ENCODE results near the gene MYL12B. TPM values are rescaled to one million over a fixed set of nuclear protein-coding genes. Genes with fewer than 3 reads are reported as not detected.
"Not testable (repeated sequence)": the region's sequence is repeated elsewhere in the genome, so short reads cannot be mapped to it uniquely, and the experiment has no call there.

The MYL12B gene
- total RNA-seq = 228 TPM
- long read RNA-seq, transcript MYL12B-201 (4 exons, 1,210 nt) = major isoform, 149 of 153 reads
- long read RNA-seq, partial matches to known transcripts = 2 of 153 reads
- long read RNA-seq, other reads (novel, unspliced or antisense) = 0 of 153 reads

- intact Hi-C loops (cut with DNase I) = loop anchor here (5.0 to 10.0 kb wide), 3 partner anchors 191 to 513 kb away; partner anchors contain the start of gene TGIF1
Measured at GRCh38 chr18:3261373-3262233, at the start of gene MYL12B. Gene MYL12B (plus strand): TSS chr18:3262133. CDS start chr18:3272899, 10,766 bp downstream.

GRCh38 chr18:3212657-3213056, 49.3 kb upstream of the MYL12B start:
- DNase-seq (ENCODE audit: low spot score) = no peak
- intact Hi-C loops (cut with DNase I) = no loop called here

More at GRCh38 chr18:3261373-3262233, at the start of gene MYL12B:
- peak; percentile 93 for DNase-seq (ENCODE audit: low spot score)

GRCh38 chr18:3213300-3214059, 48.5 kb upstream of the MYL12B start:
- DNase-seq (ENCODE audit: low spot score) = no peak

GRCh38 chr18:3214855-3215637, 46.9 kb upstream of the MYL12B start:
- intact Hi-C loops (cut with DNase I) = no loop called here
- DNase-seq (ENCODE audit: low spot score) = no peak

More at GRCh38 chr18:3213300-3214059, 48.5 kb upstream of the MYL12B start:
- intact Hi-C loops (cut with DNase I) = no loop called here

- DNase-seq (ENCODE audit: low spot score) = no peak
- intact Hi-C loops (cut with DNase I) = no loop called here
Measured at GRCh38 chr18:3216987-3217386, 44.9 kb upstream of the MYL12B start.

GRCh38 chr18:3217948-3218647, 43.8 kb upstream of the MYL12B start:
- intact Hi-C loops (cut with DNase I) = loop anchor here (1.0 kb wide), 1 partner anchor 29 kb away; the partner anchor contains the start of gene MYL12A

GRCh38 chr18:3218819-3219218, 43.1 kb upstream of the MYL12B start:
- intact Hi-C loops (cut with DNase I) = loop anchor here (1.0 kb wide), 1 partner anchor 28 kb away; the partner anchor contains the start of gene MYL12A
- DNase-seq (ENCODE audit: low spot score) = no peak

More at GRCh38 chr18:3217948-3218647, 43.8 kb upstream of the MYL12B start:
- DNase-seq (ENCODE audit: low spot score) = no peak

- intact Hi-C loops (cut with DNase I) = no loop called here
- DNase-seq (ENCODE audit: low spot score) = no peak
Measured at GRCh38 chr18:3219241-3219630, 42.7 kb upstream of the MYL12B start.

GRCh38 chr18:3219631-3220335, 42.1 kb upstream of the MYL12B start, which contains the start of gene MYOM1:
Gene MYOM1 (minus strand): TSS chr18:3219968. CDS start chr18:3215223, 4,745 bp downstream.
- intact Hi-C loops (cut with DNase I) = no loop called here
- no peak for DNase-seq (ENCODE audit: low spot score)

GRCh38 chr18:3220868-3221267, 41.1 kb upstream of the MYL12B start:
- intact Hi-C loops (cut with DNase I); DNase-seq (ENCODE audit: low spot score): not testable (repeated sequence)

- DNase-seq (ENCODE audit: low spot score) = no peak
- intact Hi-C loops (cut with DNase I) = no loop called here
Measured at GRCh38 chr18:3221496-3221895, 40.4 kb upstream of the MYL12B start.

- intact Hi-C loops (cut with DNase I) = no loop called here
Measured at GRCh38 chr18:3223356-3223755, 38.6 kb upstream of the MYL12B start.

GRCh38 chr18:3224223-3224622, 37.7 kb upstream of the MYL12B start:
- intact Hi-C loops (cut with DNase I) = no loop called here
- DNase-seq (ENCODE audit: low spot score) = no peak

More at GRCh38 chr18:3223356-3223755, 38.6 kb upstream of the MYL12B start:
- no peak for DNase-seq (ENCODE audit: low spot score)

GRCh38 chr18:3225588-3225987, 36.3 kb upstream of the MYL12B start:
- no peak for DNase-seq (ENCODE audit: low spot score)

GRCh38 chr18:3226048-3226447, 35.9 kb upstream of the MYL12B start:
- DNase-seq (ENCODE audit: low spot score) = no peak

More at GRCh38 chr18:3225588-3225987, 36.3 kb upstream of the MYL12B start:
- intact Hi-C loops (cut with DNase I) = no loop called here

GRCh38 chr18:3230401-3231334, 31.3 kb upstream of the MYL12B start:
- intact Hi-C loops (cut with DNase I) = no loop called here
- no peak for DNase-seq (ENCODE audit: low spot score)

More at GRCh38 chr18:3226048-3226447, 35.9 kb upstream of the MYL12B start:
- intact Hi-C loops (cut with DNase I) = no loop called here

- intact Hi-C loops (cut with DNase I) = no loop called here
- no peak for DNase-seq (ENCODE audit: low spot score)
Measured at GRCh38 chr18:3233004-3233403, 28.9 kb upstream of the MYL12B start.

All from cardiac septum (tissue), 1 donor.